Effector CD8-positive, alpha-beta T cell (primary cell): ENCODE results near the gene SELENOP.
"Not testable (repeated sequence)": the region's sequence is repeated elsewhere in the genome, so short reads cannot be mapped to it uniquely, and the experiment has no call there.

Experiments
- DNase-seq: peaks from one replicate; lab custom pipeline; 2025; lab: John Stamatoyannopoulos, UW

The SELENOP gene

GRCh38 chr5:42826757-42827515 lies 15.2 kb upstream of the SELENOP start:
- no peak for DNase-seq

GRCh38 chr5:42825422-42826148 lies 13.9 kb upstream of the SELENOP start:
- no peak for DNase-seq

- DNase-seq = no peak
These were observed 12.8 kb upstream of the SELENOP start for GRCh38 chr5:42824347-42824976.

GRCh38 chr5:42822548-42822947 lies 10.9 kb upstream of the SELENOP start:
- DNase-seq = no peak

GRCh38 chr5:42819745-42820144 lies 8.1 kb upstream of the SELENOP start:
- DNase-seq = no peak

- not testable (repeated sequence) for DNase-seq
These were observed 4.9 kb upstream of the SELENOP start for GRCh38 chr5:42816546-42816945.

GRCh38 chr5:42813533-42813932 lies 1.8 kb upstream of the SELENOP start:
- no peak for DNase-seq

GRCh38 chr5:42812620-42813019 lies 928 bp upstream of the SELENOP start:
- no peak for DNase-seq

GRCh38 chr5:42810834-42811590 lies 680 bp downstream of the SELENOP start:
- no peak for DNase-seq

- DNase-seq = no peak
These were observed 2.6 kb downstream of the SELENOP start for GRCh38 chr5:42808888-42809611.

- DNase-seq = no peak
These were observed 3.8 kb downstream of the SELENOP start for GRCh38 chr5:42807722-42808447.

- DNase-seq = no peak
These were observed 4.9 kb downstream of the SELENOP start for GRCh38 chr5:42806701-42807262.

GRCh38 chr5:42806004-42806700 lies 5.5 kb downstream of the SELENOP start:
- no peak for DNase-seq

GRCh38 chr5:42804717-42805339 lies 6.9 kb downstream of the SELENOP start:
- DNase-seq = no peak

GRCh38 chr5:42801516-42802166 lies 10.1 kb downstream of the SELENOP start:
- no peak for DNase-seq

- DNase-seq = no peak
These were observed 10.9 kb downstream of the SELENOP start for GRCh38 chr5:42800748-42801330.

GRCh38 chr5:42799668-42800114 lies 12.0 kb downstream of the SELENOP start:
- no peak for DNase-seq

GRCh38 chr5:42799241-42799608 lies 12.5 kb downstream of the SELENOP start:
- DNase-seq = no peak
